ENCODE measurements around the gene PIK3R3.

DNA sequence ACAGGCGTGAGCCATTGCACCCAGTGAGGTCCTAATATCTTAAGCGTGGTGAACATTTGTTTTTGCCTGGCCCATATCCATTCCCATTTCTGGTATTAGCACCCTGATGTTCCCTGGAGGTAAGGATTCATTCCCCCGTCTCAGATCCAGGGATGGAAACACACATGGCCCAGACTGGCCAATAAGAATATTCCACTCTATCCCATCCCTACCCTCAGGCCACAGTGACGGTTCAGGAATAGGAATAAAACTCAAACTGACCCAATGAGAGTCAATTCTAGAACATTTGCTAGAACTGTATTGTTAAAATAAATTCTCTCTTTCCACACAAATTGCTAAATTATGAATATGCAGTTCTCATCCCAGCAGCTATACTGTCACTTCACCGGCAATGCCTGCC is 76.1 kb downstream of the PIK3R3 start:
- TF ChIP-seq, protein P1, sequence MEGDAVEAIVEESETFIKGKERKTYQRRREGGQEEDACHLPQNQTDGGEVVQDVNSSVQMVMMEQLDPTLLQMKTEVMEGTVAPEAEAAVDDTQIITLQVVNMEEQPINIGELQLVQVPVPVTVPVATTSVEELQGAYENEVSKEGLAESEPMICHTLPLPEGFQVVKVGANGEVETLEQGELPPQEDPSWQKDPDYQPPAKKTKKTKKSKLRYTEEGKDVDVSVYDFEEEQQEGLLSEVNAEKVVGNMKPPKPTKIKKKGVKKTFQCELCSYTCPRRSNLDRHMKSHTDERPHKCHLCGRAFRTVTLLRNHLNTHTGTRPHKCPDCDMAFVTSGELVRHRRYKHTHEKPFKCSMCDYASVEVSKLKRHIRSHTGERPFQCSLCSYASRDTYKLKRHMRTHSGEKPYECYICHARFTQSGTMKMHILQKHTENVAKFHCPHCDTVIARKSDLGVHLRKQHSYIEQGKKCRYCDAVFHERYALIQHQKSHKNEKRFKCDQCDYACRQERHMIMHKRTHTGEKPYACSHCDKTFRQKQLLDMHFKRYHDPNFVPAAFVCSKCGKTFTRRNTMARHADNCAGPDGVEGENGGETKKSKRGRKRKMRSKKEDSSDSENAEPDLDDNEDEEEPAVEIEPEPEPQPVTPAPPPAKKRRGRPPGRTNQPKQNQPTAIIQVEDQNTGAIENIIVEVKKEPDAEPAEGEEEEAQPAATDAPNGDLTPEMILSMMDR (IDR thresholded peaks at IDR 0.05) = no peak
- TF ChIP-seq POLR2A (IDR thresholded peaks at IDR 0.05) = no peak
